HUES6 (cell line): ENCODE data around the gene DENND1A.

Experiments used
- H3K27ac ChIP-seq: 2 replicates; pipeline ENCODE4 v1.7.0; 2013; ENCODE audit warnings: low read depth, mild to moderate bottlenecking, low read length, inconsistent platforms
- H3K27me3 ChIP-seq: 2 replicates; pipeline ENCODE4 v1.6.1; 2013; ENCODE audit warnings: low read length; ENCODE audit not compliant: control insufficient read depth, insufficient read depth
- H3K36me3 ChIP-seq: 2 replicates; pipeline ENCODE4 v1.6.1; 2013; ENCODE audit warnings: low read length; ENCODE audit not compliant: control insufficient read depth, insufficient read depth
- H3K4me1 ChIP-seq: 2 replicates; pipeline ENCODE4 v1.6.1; 2013; ENCODE audit warnings: low read length; ENCODE audit not compliant: control insufficient read depth, insufficient read depth
- H3K4me3 ChIP-seq: 2 replicates; pipeline ENCODE4 v1.5.1; 2013; ENCODE audit warnings: low read depth, low read length
- H3K9ac ChIP-seq: one replicate; pipeline ENCODE4 v1.6.1; 2013; ENCODE audit warnings: mild to moderate bottlenecking, low read length
- H3K9me3 ChIP-seq: 2 replicates; pipeline ENCODE4 v1.6.1; 2013; ENCODE audit warnings: low read depth, low read length; ENCODE audit not compliant: control insufficient read depth, insufficient read depth

Gene DENND1A

DNA sequence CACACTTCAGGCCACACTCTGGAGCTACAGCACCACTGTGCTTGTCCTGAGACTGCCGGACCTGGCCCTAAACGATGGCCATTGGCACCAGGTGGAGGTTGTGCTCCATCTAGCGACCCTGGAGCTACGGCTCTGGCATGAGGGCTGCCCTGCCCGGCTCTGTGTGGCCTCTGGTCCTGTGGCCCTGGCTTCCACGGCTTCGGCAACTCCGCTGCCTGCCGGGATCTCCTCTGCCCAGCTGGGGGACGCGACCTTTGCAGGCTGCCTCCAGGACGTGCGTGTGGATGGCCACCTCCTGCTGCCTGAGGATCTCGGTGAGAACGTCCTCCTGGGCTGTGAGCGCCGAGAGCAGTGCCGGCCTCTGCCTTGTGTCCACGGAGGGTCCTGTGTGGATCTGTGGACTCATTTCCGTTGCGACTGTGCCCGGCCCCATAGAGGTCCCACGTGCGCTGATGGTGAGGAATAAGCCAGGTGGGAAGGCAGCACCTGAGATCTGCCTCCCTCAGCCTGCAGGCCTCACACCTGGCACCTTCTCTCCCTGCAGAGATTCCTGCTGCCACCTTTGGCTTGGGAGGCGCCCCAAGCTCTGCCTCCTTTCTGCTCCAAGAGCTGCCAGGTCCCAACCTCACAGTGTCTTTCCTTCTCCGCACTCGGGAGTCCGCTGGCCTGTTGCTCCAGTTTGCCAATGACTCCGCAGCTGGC is 559.2 kb downstream of the DENND1A start:
- H3K27me3 ChIP-seq: peaks cover 34% of the 10 kb centered on the region
- peaks cover 27% of the 10 kb centered on the region for H3K4me1 ChIP-seq
- H3K9me3 ChIP-seq: no peaks in the 10 kb centered on the region
- H3K9ac ChIP-seq: no peak overlapping the region
- H3K27ac ChIP-seq: no peak overlapping the region
- H3K4me3 ChIP-seq: no peak overlapping the region
- peaks cover 3% of the 10 kb centered on the region; the same call in 1 of the 2 replicates for H3K36me3 ChIP-seq

GRCh38 chr9:123370108-123370507 is 559.8 kb downstream of the DENND1A start:
- H3K27ac ChIP-seq: no peak overlapping the region
- H3K9ac ChIP-seq: no peak overlapping the region
- H3K4me3 ChIP-seq: no peak overlapping the region
- H3K36me3 ChIP-seq: peaks cover 3% of the 10 kb centered on the region; the same call in 1 of the 2 replicates
- H3K9me3 ChIP-seq: no peaks in the 10 kb centered on the region
- peaks cover 34% of the 10 kb centered on the region for H3K27me3 ChIP-seq
- H3K4me1 ChIP-seq: peaks cover 25% of the 10 kb centered on the region

DNA sequence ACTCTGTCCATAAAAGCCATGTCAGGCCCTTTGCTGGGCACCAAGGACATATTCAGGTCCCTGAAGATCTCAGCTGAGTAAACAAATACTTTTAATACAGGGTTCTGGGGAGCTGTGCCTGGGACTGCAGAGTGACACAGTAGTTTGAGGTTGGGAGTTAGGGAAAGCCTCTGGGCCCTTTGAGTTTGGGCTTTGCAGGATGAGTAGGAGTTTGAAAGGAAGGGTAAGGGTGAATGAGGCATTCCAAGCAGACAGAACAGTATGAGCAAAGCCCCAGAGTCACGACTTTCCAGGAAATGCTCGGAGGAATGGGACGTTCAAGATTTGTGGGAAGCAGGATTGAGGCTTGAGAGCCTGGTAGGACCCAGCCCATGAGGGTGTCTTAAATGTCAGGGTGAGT is 560.6 kb downstream of the DENND1A start:
- peaks cover 31% of the 10 kb centered on the region for H3K27me3 ChIP-seq
- H3K9me3 ChIP-seq: no peaks in the 10 kb centered on the region
- peaks cover 22% of the 10 kb centered on the region for H3K4me1 ChIP-seq
- H3K36me3 ChIP-seq: peaks cover 3% of the 10 kb centered on the region; the same call in 1 of the 2 replicates
- no peak overlapping the region for H3K9ac ChIP-seq
- no peak overlapping the region for H3K4me3 ChIP-seq
- no peak overlapping the region for H3K27ac ChIP-seq

DNA sequence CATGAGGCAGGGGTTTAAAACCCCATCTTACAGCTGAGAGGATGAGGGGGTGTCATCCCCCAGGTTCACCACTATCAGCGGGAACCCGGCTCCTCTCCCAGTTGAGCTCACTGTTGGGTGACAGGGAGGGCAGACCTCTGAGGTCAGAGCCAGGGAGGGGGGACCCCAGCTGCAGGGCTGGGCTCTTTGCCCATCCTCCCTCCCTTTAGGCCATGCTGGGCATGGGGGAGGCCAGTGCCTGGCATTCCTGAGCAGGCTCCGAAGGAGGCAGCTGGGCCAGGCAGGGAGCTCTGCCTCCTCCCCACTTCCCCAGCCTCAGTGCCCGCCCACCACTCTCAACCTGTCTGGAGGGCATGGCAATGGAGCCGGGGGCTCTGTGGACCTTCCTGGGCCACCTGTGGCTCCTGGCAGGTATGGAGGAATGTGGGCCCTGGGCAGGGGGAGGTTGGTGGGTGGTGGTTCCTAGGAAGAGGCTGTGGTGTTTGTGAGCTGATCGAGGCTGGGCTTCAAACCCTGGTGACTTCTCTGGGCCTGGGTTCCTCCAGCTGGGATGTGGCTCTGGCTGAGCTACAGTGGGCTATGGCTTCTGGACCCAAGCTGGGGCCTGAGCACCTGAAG is 561.3 kb downstream of the DENND1A start:
- H3K27ac ChIP-seq: no peak overlapping the region
- no peak overlapping the region for H3K9ac ChIP-seq
- no peak overlapping the region for H3K4me3 ChIP-seq
- peaks cover 24% of the 10 kb centered on the region for H3K27me3 ChIP-seq
- H3K36me3 ChIP-seq: peaks cover 3% of the 10 kb centered on the region; the same call in 1 of the 2 replicates
- no peaks in the 10 kb centered on the region for H3K9me3 ChIP-seq
- peaks cover 27% of the 10 kb centered on the region for H3K4me1 ChIP-seq

DNA sequence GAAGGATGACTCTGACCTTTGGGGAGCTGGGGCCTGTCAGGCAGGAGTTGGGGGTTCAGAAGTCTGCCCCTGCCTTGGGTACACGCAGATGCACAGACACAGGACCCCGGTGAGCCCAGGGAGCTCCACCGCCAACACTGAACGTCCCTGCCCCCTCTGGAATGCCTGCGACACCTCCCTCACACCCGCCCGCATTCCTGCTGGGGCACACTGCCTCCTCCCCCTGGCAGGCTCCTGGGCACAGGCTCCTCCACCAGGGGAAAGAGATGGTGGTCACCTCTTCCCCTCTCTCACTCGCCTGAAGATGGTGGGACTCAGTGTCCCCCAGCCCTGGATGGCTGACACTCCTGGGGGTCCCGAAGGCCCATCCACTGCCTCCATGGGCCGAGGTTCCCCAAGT is 561.9 kb downstream of the DENND1A start:
- Histone ChIP-seq H3K4me1 (peaks cover 32% of the 10 kb centered on the region), H3K9me3 (no peaks in the 10 kb centered on the region), H3K4me3 (no peak overlapping the region), H3K27me3 (peaks cover 18% of the 10 kb centered on the region), H3K36me3 (peaks cover 3% of the 10 kb centered on the region; the same call in 1 of the 2 replicates), H3K27ac (no peak overlapping the region), H3K9ac (no peak overlapping the region)

DNA sequence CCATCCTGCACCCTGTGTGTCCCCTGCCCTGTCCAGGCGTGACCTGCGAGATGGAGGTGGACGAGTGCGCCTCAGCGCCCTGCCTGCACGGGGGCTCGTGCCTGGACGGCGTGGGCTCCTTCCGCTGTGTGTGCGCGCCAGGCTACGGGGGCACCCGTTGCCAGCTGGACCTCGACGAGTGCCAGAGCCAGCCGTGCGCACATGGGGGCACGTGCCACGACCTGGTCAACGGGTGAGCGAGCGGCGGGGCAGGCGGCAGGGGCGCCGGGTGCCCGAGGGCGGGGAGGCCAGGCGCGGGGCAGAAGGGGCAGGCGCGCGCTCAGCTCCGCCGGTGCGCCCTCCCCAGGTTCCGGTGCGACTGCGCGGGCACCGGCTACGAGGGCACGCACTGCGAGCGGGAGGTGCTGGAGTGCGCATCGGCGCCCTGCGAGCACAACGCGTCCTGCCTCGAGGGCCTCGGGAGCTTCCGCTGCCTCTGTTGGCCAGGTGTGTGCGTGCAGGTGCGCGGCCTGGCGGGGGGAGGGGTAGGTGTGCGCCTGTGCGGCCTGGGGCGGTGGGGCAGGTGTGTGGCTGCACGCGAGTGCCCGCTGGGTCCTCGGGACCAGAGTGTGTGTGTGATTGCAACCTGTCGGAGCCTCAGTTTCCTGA is 563.9 kb downstream of the DENND1A start:
- no peaks in the 10 kb centered on the region; the same call in 1 of the 2 replicates for H3K27me3 ChIP-seq
- H3K4me1 ChIP-seq: peaks cover 45% of the 10 kb centered on the region

GRCh38 chr9:123365287-123365880 is 564.5 kb downstream of the DENND1A start:
- Histone ChIP-seq H3K4me3 (no peak overlapping the region), H3K36me3 (peaks cover under 1% of the 10 kb centered on the region; the same call in 1 of the 2 replicates), H3K4me1 (peaks cover 50% of the 10 kb centered on the region), H3K9ac (no peak overlapping the region), H3K27me3 (no peaks in the 10 kb centered on the region; the same call in 1 of the 2 replicates), H3K27ac (no peak overlapping the region), H3K9me3 (no peaks in the 10 kb centered on the region)

More for the DNA sequence above, 563.9 kb downstream of the DENND1A start:
- Histone ChIP-seq H3K27ac (no peak overlapping the region), H3K9ac (no peak overlapping the region), H3K36me3 (peaks cover 3% of the 10 kb centered on the region; the same call in 1 of the 2 replicates), H3K4me3 (no peak overlapping the region; the same call in 1 of the 2 replicates), H3K9me3 (no peaks in the 10 kb centered on the region)

DNA sequence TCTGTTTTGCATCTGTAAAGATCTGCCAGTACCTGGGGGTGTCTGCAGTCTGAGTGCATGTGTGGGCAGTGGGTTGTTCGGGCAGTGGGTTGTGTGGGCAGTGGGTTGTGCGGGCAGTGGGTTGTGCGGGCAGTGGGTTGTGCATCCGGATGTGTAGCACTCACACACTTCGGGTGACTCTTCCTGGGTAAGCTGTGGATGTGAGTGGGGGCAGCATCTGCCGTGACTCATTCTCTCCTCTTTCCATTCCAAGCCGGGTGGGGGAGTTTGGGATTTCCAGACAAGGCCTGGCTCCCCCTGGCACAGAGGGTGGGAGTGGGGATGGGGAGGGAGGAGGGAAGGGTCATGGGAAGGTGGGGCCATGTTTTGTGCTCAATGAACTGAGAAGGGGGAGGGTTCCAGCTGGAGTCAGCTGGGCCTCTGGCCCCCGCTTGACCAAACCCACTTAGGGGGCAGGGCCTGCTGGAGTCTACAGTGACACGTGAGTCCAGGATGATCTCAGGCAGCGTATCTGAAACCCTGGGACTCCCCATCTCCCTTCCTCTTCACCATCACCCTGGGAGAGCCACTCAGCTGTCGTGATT is 565.6 kb downstream of the DENND1A start:
- no peak overlapping the region for H3K27ac ChIP-seq
- H3K4me3 ChIP-seq: no peak overlapping the region
- H3K9me3 ChIP-seq: no peaks in the 10 kb centered on the region
- no peak overlapping the region for H3K9ac ChIP-seq
- no peaks in the 10 kb centered on the region; the same call in 1 of the 2 replicates for H3K27me3 ChIP-seq
- H3K36me3 ChIP-seq: no peaks in the 10 kb centered on the region
- H3K4me1 ChIP-seq: peaks cover 59% of the 10 kb centered on the region

DNA sequence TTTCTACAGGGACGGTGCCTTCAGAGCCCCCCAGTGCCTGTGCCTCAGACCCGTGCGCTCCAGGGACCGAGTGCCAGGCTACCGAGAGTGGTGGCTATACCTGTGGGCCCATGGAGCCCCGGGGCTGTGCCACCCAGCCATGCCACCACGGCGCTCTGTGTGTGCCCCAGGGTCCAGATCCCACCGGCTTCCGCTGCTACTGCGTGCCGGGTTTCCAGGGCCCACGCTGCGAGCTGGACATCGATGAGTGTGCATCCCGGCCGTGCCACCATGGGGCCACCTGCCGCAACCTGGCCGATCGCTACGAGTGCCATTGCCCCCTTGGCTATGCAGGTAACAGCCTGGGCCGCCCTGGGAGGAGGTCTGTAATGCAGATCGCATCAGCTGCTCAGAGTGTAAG is 567.1 kb downstream of the DENND1A start:
- Histone ChIP-seq H3K9me3 (no peaks in the 10 kb centered on the region), H3K4me1 (peaks cover 66% of the 10 kb centered on the region), H3K27ac (no peak overlapping the region), H3K4me3 (no peak overlapping the region), H3K36me3 (no peaks in the 10 kb centered on the region), H3K27me3 (no peaks in the 10 kb centered on the region; the same call in 1 of the 2 replicates), H3K9ac (no peak overlapping the region)

DNA sequence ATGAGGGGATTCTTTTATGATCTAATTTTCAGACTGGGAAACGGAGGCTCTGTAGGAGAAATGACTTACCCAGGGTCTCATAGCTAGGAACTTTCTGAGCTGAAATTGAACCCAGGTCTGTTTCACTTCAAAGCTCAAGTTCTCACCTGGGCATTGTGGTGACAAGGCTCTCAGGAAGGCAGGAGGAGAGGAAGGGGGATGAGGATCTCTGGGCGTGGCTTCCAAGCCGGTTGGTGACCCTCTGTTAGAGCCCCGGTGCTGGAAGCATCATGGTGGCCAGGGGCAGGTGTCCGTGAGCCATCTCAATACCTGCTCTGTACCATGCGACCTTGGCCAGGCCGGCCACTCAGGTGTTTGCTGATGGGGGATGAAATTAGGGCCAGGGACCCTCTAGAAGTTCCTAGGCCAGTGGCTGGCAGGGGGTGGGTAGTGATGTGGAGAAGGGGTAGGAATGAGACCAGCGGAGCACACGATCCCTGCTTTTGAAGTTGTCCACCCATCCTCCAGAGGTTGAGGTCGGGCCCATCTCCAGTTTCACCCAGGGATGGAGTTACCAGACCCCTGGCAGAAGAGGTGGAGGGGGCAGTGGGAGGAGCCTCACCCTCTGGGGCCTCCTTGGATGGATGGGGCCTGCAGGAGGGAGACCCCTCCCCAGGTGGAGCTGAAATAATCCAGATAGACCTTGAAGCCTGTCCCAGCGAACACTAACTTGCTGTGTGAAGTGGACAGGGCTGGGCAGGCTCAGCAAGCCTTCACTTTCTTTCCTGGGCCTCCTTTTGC is 568.0 kb downstream of the DENND1A start:
- Histone ChIP-seq H3K36me3 (no peaks in the 10 kb centered on the region), H3K27me3 (no peaks in the 10 kb centered on the region; the same call in 1 of the 2 replicates), H3K4me3 (no peak overlapping the region), H3K4me1 (peaks cover 73% of the 10 kb centered on the region), H3K9ac (peak overlapping the region; percentile 29), H3K9me3 (no peaks in the 10 kb centered on the region), H3K27ac (no peak overlapping the region; the same call in 1 of the 2 replicates)
